GM19463 (cell line): ENCODE measurements around the gene LYPD3.

Source experiments
- ATAC-seq: cut with Tn5 transposase; IDR thresholded peaks from one replicate; pipeline ENCODE4 v1.9.1; 2021; ENCODE audit warnings: mild to moderate bottlenecking, moderate library complexity; ENCODE audit not compliant: unreplicated experiment

LYPD3 gene

DNA sequence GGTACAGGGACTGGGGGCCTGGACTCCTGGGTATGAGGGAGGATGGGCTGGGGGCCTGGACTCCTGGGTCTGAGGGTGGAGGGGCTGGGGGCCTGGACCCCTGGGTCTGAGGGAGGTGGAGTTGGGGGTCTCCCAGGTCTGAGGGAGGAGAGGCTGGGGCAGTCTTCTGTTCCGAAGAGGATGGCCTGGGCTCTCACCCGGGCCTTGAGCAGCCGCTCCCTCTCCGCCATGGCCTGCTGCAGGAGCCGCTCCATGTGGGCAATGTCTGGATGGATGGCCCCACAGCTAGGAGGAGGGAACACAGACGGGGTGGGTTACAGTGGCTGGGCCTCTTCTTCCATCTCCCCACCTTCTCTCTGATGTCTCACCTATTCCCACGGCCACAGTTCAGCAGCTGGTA is 21.0 kb upstream of the LYPD3 start:
- ATAC-seq, result no peak

DNA sequence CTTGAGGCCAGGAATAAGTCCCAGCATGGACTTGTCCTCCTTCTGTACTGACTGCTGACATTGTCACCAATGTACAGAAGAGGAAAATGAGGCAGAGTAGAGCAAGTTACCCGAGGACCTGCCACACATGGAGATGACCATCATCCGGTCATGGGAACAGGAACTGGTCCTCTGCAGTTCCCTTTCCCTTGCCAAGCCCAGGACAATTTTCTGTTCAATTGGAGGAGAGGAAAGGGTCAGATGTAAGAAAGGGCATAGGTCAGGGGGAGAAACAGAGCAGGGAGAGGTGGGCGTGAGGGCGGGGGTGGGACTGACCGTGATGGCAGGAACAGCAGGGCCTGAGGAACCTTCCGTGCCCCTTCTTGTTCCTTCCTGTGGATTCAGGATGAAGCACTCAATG is 20.5 kb upstream of the LYPD3 start:
- ATAC-seq, result no peak

DNA sequence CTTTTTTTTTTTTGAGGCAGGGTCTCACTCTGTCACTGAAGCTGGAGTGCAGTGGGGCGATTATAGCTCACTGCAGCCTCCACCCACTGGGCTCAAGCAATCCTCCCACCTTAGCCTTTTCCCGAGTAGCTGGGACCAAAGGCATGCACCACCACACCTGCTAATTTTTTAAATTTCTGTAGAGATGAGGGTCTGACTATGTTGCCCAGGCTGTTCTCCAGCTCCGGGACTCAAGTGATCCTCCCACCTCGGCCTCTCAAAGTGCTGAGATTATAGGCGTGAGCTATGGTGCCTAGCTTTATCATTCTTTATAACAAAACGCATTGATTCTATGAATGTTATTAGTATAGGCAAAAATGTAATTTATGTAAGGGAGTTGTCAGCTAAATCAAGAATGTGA is 17.9 kb upstream of the LYPD3 start:
- ATAC-seq, result no peak

DNA sequence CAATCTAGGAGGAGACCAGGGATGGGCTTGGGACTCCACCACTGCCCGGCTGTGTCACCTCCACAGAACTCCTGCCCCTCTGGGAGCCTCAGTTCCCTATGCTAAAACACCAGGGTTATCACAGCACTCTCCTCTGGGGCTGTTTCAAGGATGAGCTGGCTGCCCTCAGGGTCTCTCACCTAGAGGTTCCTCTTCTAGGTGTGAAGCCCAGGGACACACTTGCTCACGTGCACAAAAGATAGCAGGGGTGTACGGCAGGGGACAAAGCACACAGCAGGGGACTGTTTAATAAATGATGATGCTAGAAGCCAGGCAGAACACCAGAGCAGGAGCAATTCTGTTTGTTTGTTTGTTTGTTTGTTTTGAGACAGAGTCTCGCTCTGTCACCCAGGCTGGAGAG is 16.8 kb upstream of the LYPD3 start:
- ATAC-seq, result no peak

DNA sequence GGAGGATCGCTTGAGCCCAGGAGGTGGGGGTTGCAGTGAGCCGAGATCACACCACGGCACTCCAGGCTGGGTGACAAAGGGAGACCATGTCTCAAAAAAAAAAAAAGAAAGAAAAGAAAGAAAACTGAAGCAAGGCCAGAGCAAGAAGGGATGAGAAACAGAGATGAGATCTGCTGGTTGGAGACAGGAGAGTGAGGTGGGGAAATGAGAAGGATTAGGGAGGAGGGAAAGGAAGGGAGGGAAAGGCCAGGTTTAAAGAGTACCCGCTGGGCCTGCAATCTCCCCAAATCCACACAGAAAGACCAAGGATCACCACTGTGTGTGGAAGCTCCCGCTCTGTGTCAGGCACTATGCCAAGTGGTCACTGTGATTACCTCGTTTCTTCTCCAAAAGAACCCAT is 16.3 kb upstream of the LYPD3 start:
- no peak for ATAC-seq

DNA sequence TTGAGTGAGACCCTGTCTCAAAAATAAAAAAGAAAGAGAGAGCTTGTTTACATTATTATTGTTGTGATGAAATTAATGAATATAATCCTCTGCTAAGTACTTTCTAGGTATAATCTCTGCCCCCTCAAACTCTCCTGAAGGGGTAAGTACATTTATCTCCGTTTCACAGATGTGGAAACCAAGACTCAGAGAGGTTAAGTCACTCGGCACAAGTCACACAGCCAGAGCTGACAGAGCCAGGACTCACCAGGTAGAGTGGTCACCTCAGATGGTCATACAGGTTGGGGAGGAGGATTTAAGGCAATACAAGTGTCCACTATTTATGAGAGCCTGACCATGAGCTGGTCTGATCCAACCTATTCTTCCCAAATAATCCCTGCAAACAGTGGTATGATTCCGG is 15.2 kb upstream of the LYPD3 start:
- no peak for ATAC-seq

DNA sequence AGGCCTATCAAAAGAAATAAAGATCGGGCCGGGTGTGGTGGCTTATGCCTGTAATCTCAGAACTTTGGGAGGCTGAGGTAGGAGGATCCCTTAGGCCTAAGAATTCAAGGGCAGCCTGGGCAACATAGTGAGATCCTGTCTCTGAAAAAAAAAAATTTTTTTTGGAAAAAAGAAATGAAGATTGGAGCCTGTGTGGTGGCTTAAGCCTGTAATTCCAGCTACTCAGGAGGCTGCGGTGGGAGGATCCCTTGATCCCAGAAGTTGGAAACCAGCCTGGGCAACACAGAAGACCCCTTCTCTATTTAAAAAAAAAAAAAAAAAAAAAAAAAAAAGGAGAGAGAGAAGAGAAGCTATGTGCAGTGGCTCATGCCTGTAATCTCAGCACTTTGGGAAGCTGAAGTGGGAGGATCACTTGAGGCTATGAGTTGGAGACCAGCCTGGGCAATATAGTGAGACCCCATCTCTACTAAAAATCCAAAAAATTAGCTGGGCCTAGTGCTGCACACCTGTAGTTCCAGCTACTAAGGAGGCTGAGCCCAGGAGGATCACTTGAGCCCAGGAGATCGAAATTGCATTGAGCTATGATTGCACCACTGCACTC is 14.7 kb upstream of the LYPD3 start:
- no peak for ATAC-seq

DNA sequence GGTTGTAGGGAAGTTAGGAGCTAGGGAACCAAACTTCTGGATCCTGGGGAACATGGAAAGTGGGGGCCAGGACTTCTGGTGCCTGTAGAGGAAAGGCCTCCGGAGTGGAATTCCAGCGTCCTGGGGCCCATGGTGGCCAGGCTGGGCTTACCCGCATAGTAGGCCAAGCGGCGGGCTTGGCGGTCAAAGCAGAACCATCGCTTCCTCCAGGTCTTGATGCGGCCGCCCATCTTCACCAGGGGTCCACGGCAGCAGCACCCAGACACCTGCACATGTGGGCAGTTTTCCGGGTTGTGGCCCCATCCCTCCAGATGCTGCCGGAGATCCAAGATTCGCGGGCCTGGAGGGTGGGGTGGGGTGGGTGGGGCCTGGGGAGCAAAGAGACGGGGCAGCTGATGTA is 13.8 kb upstream of the LYPD3 start:
- ATAC-seq, result no peak

DNA sequence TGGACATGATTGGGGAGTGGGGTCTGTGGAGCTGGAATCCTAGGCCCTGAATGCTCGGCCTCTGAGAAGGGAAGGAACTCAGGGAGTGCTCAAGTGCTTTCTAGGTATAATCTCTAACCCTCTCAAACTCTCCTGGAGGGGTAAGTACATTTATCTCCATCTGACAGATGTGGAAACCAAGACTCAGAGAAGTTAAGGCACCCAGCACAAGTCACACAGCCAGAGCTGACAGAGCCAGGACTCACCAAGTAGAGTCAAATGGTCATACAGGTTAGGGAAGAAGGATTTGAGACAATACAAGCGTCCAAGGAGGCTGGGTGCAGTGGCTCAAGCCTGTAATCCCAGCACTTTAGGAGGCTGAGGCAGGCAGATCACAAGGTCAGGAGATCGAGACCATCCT is 12.9 kb upstream of the LYPD3 start:
- no peak for ATAC-seq

DNA sequence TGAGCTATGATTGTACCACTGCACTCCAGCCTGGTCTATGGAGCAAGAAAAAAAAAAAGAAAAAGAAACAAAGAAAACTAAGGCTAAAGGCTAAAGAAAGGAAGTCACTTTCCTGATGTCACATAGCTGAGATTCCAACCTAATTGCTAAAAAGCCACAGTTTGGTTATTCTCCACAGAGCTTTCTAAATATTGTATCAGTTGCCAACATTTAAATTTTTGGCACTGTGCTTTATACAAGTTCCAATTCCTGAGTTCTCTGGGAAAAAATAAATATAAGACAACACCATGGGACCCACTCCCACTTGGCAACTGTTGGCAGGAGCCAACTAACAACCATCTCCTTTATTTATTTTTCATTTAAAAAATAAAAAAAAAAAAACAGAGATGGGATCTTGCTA is 11.2 kb upstream of the LYPD3 start:
- ATAC-seq, result no peak

DNA sequence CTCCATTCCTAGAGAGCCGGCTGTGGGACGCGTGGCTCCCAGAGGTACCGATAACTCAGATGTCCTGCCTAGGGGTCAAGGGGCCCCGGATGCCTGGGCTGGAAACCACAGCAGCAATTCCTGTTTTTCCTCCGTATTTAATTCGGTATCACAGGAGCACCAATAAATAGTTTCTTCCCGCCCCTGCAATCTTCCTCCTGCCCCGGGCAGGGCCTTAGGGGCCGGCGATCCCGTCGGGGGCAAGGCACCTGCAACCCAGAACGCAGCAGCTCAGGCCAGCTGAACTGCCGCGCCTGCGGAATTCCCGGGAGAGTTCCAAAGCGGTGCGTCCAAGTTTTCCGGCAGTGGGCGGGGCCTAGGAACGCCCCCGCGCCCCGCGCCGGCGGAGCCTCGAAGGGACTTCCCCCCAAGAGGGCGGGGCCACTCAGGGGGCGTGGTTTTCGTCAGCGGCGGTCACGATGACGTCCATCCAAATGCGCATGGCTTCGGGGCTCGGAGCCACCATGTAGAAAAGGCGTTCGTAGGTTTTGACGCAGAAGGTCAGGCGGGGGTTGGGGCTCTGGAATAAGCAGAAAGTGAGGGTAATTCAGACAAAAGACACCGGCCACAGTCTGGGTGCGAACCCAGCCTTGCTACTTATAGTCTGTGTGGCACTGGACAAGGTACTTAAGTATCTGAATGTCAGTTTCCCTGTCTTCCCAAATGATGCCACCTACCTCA is 9.7 kb upstream of the LYPD3 start:
- ATAC-seq, result no peak

DNA sequence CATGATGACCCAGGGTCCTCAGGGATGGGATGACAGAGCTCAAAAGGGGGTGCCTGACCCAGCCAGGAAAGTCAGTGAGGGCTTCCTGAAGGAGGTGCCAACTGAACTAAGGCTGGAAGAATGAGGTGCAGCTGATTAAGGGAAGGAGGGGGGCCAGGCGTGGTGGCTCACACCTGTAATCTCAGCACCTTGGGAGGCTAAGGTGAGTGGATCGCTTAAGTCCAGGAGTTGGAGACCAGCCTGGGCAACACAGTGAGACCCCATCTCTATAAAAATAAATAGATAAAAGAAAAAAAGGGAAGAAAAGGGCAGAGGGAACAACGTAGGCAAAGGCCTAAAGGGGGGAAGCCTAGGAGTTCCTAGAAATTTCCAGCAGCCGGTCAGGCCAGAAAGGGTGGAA is 9.1 kb upstream of the LYPD3 start:
- no peak for ATAC-seq

DNA sequence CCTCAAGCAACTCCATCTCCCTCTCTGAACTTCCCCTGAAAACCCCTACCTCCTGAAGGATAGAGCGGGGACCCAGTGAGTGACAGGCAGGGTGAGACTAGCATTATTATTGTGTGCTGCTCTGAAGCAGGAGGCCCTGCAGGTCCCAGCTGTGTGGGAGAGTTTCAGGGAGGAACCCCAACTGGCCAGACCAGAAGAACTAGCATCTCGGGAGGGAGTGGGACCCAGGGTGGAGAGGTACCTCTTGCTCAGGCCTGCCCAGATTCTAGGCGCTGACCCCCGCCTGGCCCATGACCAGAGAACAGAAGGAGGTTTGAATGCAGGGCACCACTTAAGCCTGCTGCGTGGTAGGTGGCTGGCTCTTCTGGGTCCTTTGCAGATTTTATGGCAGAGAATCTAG is 5.7 kb upstream of the LYPD3 start:
- no peak for ATAC-seq

DNA sequence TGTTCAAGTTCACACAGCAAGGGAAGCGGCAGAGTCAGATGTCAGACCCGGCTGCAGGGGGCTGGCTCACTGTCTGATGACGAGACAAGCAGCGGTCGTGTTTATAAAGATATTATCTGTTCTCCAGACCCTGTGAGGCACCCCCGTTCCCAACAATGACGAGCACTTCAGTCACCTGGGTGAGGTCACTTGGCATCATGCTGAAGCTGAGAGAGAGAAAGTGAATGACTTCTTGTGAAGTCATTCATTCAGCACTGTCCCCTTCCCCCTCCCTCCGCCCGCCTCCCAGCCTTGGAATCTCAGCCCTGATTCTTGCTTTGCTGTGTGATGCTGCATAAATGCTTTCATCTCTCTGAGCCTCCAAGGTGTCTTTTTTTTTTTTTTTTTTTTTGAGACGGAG is 4.9 kb upstream of the LYPD3 start:
- ATAC-seq, result no peak

DNA sequence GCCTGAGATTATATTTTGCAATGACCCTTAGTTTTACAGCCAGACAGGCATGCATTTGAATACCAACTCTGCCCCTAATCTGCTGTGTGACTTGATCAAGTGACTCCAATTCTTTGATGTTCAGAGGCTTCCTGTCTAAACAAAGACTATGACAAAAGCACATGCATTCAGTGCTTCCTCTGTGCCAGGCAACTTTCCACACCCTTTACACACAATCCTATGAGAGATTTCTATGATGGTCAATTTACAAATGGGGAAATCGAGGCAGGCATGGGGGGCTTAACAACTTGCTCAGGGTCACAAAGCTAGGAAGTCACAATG is 3.7 kb upstream of the LYPD3 start:
- no peak for ATAC-seq

DNA sequence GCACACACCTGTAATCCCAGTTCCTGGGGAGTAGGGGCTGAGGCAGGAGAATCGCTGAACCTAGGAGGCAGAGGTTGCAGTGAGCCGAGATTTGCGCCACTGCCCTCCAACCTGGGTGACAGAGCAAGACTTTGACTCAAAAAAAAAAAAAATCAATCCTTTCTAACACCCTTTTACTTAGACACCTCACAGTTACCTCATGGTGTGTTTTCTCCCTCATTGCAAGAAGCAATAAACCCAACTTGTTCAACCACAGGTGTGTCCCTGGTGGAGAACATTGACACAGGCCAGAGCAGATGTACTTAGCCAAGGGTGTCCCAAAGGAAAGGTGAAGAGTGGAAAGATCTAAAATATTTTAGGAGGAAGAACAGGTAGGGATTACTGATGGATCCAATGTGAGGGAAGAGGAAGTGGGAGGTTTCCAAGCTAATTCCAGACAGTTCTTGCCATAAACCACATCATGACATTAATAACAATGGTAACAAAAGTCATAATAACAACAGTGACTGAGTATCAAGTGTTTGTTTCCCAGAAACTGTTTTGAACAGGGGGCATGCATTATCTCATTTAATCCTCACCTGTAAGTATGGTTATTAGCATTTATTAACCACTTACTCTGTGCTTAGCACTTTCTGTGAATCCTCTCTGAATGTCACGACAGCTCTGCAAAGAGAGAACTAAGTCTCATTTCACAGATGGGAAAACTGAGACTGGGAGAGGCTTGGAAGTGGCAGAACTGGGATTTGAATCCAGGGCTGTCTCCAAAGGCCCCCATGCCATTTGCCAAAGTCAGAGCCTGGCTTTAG is 3.1 kb upstream of the LYPD3 start:
- no peak for ATAC-seq

DNA sequence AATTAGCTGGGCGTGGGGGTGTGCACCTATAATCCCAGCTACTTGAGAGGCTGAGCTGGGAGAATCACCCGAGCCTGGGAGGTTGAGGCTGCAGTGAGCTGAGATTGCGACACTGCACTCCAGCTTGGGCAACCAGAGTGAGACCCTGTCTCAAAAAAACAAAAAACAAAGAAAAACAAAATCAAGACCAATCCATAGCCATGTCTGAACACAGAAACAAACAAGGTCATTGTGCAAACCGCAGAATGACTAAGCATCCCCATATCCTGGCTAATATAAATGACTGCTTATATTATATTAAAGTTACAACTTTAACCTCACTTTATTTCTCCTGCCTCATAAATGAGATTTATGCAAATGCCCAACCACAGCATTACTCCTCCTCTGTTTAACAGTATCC is 2.3 kb upstream of the LYPD3 start:
- ATAC-seq, result no peak

DNA sequence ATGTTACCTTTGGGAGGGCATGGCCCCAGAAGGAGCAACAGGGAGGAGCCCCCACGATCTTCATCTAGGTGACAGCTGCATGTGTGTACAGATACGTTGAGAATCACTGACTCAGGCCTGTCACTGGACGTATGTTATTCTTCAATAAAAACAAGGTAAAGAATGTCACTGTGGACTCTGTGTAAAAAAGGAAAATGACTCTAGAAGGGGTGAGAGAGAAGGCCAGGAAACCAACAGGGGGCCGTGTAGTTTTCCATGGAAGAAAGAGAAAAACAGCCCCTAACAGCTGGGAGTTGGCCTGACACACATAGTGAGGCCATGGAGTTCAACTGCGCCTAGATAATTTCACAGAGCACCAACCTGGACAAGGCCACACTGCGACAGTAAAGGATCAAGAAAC is 1.9 kb upstream of the LYPD3 start:
- ATAC-seq, result no peak

DNA sequence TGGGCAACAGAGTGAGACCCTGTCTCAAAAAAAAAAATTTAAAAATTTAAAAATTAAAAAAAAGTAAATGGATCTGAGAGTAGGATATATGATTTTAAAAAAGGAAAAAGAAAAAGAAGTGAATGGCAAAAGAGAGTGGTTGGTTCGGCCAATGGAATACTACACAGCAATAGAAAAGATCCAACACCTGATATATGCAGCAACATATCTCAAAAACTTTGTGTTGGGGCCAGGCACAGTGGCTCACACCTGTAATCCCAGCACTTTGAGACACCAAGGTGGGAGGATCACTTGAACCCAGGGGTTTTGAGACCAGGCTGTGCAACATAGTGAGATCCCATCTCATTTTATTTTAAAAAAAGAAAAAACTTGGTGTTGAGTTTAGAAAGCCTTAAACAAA is 1.4 kb upstream of the LYPD3 start:
- no peak for ATAC-seq

DNA sequence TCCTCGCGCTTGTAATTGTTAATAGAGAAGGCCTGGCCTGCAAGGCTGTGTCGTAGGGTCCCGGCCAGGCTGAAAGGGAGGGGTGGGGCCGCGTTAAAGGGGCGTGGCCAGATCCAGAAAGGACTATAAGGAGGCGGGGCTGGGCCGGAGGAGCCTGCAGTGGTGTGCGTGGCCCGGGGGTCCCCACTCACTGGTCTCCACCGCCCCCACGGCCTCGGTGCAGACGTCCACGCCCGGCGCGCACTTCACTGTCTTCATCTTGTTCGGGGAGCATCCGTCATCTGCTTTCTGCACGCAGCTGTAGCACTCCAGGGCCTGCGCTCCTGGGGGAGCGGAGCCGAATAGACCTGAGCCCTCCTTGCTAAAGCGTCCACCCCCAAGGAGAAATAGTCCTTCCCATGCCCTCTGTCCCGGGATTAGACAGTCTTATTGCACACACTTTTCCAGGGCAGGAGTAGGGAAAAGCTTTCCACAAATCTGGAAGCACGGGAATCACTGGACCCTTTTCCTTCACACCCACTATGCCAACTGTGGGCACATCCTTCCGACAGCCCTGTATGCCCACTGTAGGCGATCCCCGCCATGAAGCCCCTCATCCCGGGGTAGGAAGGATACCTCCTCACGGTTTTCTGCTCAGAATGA is 1.2 kb downstream of the LYPD3 start:
- peak; percentile 32 for ATAC-seq

DNA sequence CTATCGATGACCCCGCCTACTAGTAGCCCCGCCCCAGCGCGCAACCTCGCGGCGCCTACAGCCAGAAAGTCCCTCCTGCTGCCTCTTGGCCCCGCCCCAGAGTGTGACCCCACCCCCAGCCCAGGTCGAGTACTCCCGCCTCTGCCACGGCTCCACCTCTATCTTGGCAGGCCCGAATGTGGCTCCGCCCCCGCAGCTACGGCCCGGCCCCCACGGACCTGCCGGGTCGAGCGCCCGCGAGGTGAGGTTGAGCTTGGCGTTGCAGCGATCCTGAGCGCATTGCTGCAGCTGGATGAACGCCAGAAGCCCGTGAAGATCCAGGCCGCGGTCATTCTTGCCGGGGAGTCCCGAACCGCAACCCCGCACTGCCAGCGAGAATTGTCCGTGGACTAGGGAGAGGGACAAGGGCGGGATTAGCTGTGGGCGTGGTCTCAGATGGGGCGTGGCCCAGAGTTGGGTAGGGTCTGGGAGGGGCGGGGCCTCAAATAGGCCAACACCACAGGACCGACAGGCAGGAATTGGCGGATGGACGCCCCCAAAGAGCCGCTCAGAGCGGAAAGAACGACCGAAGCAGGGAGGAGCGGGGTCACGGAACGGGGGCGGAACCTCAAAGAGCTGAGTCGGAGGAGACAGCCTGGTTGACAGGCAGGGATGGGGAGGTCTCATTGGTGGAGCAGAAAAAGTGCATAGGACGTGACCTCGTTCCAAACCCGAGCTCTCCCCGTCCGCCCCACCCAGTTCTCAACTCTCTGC is 1.9 kb downstream of the LYPD3 start:
- peak; percentile 82 for ATAC-seq
